HepG2 (cell line): ENCODE data around the gene PGA5. TPM values are rescaled to one million over a fixed set of nuclear protein-coding genes. Genes with fewer than 3 reads are reported as not detected.

Experiments
- AKAP8 ChIP-seq: sonication (generic); formaldehyde crosslinking; IDR thresholded peaks from 2 replicates; pipeline ENCODE4 v1.5.1; 2020; ENCODE audit warnings: mild to moderate bottlenecking, missing genetic modification reagents
- HNF4A ChIP-seq: sonication (generic); formaldehyde crosslinking; IDR thresholded peaks from 2 replicates; pipeline ENCODE4 v1.4.0; 2020; ENCODE audit warnings: missing genetic modification reagents
- KDM2A ChIP-seq: sonication (generic); formaldehyde crosslinking; IDR thresholded peaks from 2 replicates; pipeline ENCODE4 v1.4.0; 2020; ENCODE audit warnings: low read depth, missing genetic modification reagents, borderline replicate concordance
- PCBP2 ChIP-seq: fragments of 200-400 bp; formaldehyde crosslinking; optimal IDR thresholded peaks from 2 replicates; pipeline ENCODE3; 2018; ENCODE audit warnings: low read length, low read depth; ENCODE audit not compliant: poor library complexity, severe bottlenecking
- RBFOX2 ChIP-seq: fragments of 200-400 bp; formaldehyde crosslinking; IDR thresholded peaks from 2 replicates; pipeline ENCODE4 v1.6.1; 2017; ENCODE audit warnings: low read depth, mild to moderate bottlenecking, low read length
- ZNF280D ChIP-seq: sonication (generic); formaldehyde crosslinking; IDR thresholded peaks from 2 replicates; pipeline ENCODE4 v1.5.1; 2020; ENCODE audit warnings: mild to moderate bottlenecking, missing genetic modification reagents
- ZNF629 ChIP-seq: sonication (generic); formaldehyde crosslinking; conservative IDR thresholded peaks from 2 replicates; pipeline ENCODE4 v1.5.0; 2020; ENCODE audit warnings: missing genetic modification reagents
- polyA plus RNA-seq, 8 experiments: library from polyadenylated mRNA; depleted of rRNA in 3 of 8; stranded (reverse) in 7 of 8; unstranded in 1 of 8; fragments of >200 nt; fragmentation: Illumina TruSeq in 4 of 8; extraction: Trizol in 4 of 8; gene quantifications; 2 replicates each; pipeline versions ENCODE4 v1.2.1 to v1.2.3, GENCODE V29; 2011 to 2016; ENCODE audit warnings: low read depth in 4 of 8, missing spikeins in 1 of 8, mixed read lengths in 1 of 8; ENCODE audit not compliant: insufficient read depth in 1 of 8
- total RNA-seq, 5 experiments: library from RNA; depleted of rRNA; stranded (reverse); fragments of >200 nt; fragmentation: Illumina TruSeq; extraction: Trizol; gene quantifications; 2 replicates each; pipeline ENCODE4 v1.2.3, GENCODE V29; 2016; ENCODE audit warnings: low read depth in 1 of 5
- TF ChIP-seq, protein P1 (sequence below): sonication (generic); formaldehyde crosslinking; IDR thresholded peaks from 2 replicates; pipeline ENCODE4 v1.4.0; 2020; ENCODE audit warnings: mild to moderate bottlenecking, missing genetic modification reagents, borderline replicate concordance
- TF ChIP-seq, protein P2 (sequence below): sonication (generic); formaldehyde crosslinking; IDR thresholded peaks from 2 replicates; pipeline ENCODE4 v1.4.0; 2020; ENCODE audit warnings: missing genetic modification reagents, borderline replicate concordance
- TF ChIP-seq, protein P3 (sequence below): sonication (generic); formaldehyde crosslinking; IDR thresholded peaks from 2 replicates; pipeline ENCODE4 v1.4.0; 2020; ENCODE audit warnings: missing genetic modification reagents
- TF ChIP-seq, protein P4 (sequence below): sonication (generic); formaldehyde crosslinking; IDR thresholded peaks from 2 replicates; pipeline ENCODE4 v1.5.0; 2020; ENCODE audit warnings: mild to moderate bottlenecking, missing genetic modification reagents

Gene PGA5
- total and polyA plus RNA-seq, 2 of the 13 experiments (the other 11 are each of a cell fraction or from before 2014, with no cell fraction given) = not detected

- no peak; the same call in 1 of the 2 replicates for TF ChIP-seq AKAP8
- no peak for TF ChIP-seq PCBP2
- TF ChIP-seq, protein P1, sequence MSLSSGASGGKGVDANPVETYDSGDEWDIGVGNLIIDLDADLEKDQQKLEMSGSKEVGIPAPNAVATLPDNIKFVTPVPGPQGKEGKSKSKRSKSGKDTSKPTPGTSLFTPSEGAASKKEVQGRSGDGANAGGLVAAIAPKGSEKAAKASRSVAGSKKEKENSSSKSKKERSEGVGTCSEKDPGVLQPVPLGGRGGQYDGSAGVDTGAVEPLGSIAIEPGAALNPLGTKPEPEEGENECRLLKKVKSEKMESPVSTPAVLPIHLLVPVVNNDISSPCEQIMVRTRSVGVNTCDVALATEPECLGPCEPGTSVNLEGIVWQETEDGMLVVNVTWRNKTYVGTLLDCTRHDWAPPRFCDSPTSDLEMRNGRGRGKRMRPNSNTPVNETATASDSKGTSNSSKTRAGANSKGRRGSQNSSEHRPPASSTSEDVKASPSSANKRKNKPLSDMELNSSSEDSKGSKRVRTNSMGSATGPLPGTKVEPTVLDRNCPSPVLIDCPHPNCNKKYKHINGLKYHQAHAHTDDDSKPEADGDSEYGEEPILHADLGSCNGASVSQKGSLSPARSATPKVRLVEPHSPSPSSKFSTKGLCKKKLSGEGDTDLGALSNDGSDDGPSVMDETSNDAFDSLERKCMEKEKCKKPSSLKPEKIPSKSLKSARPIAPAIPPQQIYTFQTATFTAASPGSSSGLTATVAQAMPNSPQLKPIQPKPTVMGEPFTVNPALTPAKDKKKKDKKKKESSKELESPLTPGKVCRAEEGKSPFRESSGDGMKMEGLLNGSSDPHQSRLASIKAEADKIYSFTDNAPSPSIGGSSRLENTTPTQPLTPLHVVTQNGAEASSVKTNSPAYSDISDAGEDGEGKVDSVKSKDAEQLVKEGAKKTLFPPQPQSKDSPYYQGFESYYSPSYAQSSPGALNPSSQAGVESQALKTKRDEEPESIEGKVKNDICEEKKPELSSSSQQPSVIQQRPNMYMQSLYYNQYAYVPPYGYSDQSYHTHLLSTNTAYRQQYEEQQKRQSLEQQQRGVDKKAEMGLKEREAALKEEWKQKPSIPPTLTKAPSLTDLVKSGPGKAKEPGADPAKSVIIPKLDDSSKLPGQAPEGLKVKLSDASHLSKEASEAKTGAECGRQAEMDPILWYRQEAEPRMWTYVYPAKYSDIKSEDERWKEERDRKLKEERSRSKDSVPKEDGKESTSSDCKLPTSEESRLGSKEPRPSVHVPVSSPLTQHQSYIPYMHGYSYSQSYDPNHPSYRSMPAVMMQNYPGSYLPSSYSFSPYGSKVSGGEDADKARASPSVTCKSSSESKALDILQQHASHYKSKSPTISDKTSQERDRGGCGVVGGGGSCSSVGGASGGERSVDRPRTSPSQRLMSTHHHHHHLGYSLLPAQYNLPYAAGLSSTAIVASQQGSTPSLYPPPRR = peak; percentile 74; the same call in 1 of the 2 replicates
- TF ChIP-seq KDM2A = peak; percentile 48; the same call in 1 of the 2 replicates
- TF ChIP-seq, protein P2, sequence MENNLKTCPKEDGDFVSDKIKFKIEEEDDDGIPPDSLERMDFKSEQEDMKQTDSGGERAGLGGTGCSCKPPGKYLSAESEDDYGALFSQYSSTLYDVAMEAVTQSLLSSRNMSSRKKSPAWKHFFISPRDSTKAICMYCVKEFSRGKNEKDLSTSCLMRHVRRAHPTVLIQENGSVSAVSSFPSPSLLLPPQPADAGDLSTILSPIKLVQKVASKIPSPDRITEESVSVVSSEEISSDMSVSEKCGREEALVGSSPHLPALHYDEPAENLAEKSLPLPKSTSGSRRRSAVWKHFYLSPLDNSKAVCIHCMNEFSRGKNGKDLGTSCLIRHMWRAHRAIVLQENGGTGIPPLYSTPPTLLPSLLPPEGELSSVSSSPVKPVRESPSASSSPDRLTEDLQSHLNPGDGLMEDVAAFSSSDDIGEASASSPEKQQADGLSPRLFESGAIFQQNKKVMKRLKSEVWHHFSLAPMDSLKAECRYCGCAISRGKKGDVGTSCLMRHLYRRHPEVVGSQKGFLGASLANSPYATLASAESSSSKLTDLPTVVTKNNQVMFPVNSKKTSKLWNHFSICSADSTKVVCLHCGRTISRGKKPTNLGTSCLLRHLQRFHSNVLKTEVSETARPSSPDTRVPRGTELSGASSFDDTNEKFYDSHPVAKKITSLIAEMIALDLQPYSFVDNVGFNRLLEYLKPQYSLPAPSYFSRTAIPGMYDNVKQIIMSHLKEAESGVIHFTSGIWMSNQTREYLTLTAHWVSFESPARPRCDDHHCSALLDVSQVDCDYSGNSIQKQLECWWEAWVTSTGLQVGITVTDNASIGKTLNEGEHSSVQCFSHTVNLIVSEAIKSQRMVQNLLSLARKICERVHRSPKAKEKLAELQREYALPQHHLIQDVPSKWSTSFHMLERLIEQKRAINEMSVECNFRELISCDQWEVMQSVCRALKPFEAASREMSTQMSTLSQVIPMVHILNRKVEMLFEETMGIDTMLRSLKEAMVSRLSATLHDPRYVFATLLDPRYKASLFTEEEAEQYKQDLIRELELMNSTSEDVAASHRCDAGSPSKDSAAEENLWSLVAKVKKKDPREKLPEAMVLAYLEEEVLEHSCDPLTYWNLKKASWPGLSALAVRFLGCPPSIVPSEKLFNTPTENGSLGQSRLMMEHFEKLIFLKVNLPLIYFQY (CRISPR knock-in tag) = peak; percentile 31; the same call in 1 of the 2 replicates
- TF ChIP-seq HNF4A = peak; percentile 50; the same call in 1 of the 2 replicates
- peak; percentile 85 for TF ChIP-seq ZNF629 (CRISPR knock-in tag)
- TF ChIP-seq, protein P3, sequence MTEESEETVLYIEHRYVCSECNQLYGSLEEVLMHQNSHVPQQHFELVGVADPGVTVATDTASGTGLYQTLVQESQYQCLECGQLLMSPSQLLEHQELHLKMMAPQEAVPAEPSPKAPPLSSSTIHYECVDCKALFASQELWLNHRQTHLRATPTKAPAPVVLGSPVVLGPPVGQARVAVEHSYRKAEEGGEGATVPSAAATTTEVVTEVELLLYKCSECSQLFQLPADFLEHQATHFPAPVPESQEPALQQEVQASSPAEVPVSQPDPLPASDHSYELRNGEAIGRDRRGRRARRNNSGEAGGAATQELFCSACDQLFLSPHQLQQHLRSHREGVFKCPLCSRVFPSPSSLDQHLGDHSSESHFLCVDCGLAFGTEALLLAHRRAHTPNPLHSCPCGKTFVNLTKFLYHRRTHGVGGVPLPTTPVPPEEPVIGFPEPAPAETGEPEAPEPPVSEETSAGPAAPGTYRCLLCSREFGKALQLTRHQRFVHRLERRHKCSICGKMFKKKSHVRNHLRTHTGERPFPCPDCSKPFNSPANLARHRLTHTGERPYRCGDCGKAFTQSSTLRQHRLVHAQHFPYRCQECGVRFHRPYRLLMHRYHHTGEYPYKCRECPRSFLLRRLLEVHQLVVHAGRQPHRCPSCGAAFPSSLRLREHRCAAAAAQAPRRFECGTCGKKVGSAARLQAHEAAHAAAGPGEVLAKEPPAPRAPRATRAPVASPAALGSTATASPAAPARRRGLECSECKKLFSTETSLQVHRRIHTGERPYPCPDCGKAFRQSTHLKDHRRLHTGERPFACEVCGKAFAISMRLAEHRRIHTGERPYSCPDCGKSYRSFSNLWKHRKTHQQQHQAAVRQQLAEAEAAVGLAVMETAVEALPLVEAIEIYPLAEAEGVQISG (CRISPR knock-in tag) = peak; percentile 72; the same call in 1 of the 2 replicates
- TF ChIP-seq RBFOX2 = peak; percentile 23; the same call in 1 of the 2 replicates
- TF ChIP-seq, protein P4, sequence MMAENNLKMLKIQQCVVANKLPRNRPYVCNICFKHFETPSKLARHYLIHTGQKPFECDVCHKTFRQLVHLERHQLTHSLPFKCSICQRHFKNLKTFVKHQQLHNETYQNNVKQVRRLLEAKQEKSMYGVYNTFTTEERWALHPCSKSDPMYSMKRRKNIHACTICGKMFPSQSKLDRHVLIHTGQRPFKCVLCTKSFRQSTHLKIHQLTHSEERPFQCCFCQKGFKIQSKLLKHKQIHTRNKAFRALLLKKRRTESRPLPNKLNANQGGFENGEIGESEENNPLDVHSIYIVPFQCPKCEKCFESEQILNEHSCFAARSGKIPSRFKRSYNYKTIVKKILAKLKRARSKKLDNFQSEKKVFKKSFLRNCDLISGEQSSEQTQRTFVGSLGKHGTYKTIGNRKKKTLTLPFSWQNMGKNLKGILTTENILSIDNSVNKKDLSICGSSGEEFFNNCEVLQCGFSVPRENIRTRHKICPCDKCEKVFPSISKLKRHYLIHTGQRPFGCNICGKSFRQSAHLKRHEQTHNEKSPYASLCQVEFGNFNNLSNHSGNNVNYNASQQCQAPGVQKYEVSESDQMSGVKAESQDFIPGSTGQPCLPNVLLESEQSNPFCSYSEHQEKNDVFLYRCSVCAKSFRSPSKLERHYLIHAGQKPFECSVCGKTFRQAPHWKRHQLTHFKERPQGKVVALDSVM (CRISPR knock-in tag) = peak; percentile 92
- peak; percentile 89; the same call in 1 of the 2 replicates for TF ChIP-seq ZNF280D (CRISPR knock-in tag)
Measured at GRCh38 chr11:61267437-61267841, 26.5 kb downstream of the PGA5 start (continued).
